Calu3 (cell line): ENCODE measurements around the gene GPR22. TPM values are rescaled to one million over a fixed set of nuclear protein-coding genes. Genes with fewer than 3 reads are reported as not detected.
A peak's percentile ranks its signal among the peaks of the same experiment; 100 is the strongest.

Source experiments
- BruUV-seq: library from RNA; stranded (reverse); fragments of 400-500 nt; replicated peaks from 2 replicates; lab custom pipeline; 2021; lab: Mats Ljungman, UMichigan
- CTCF ChIA-PET: fragments of 300-600 bp; sonication (Branson Sonifier 250); formaldehyde crosslinking; loops from one replicate; lab custom pipeline; 2022; ENCODE audit warnings: antibody characterized with exemption; lab: Charles Lee
- DNase-seq: peaks from one replicate; pipeline ENCODE4 v3.0.0; 2022
- H3K27ac Mint-ChIP-seq: one replicate; pipeline ENCODE4 v1.8.0; 2022; ENCODE audit warnings: mixed read lengths; ENCODE audit not compliant: unreplicated experiment
- H3K27me3 Mint-ChIP-seq: one replicate; pipeline ENCODE4 v1.8.0; 2022; ENCODE audit warnings: mixed read lengths; ENCODE audit not compliant: unreplicated experiment
- H3K36me3 Mint-ChIP-seq: one replicate; pipeline ENCODE4 v1.8.0; 2022; ENCODE audit warnings: mild to moderate bottlenecking, moderate library complexity, mixed read lengths; ENCODE audit not compliant: insufficient read depth, unreplicated experiment
- H3K4me1 Mint-ChIP-seq: one replicate; pipeline ENCODE4 v1.8.0; 2022; ENCODE audit warnings: mild to moderate bottlenecking, low read depth, mixed read lengths; ENCODE audit not compliant: unreplicated experiment
- H3K4me3 Mint-ChIP-seq: one replicate; pipeline ENCODE4 v1.8.0; 2022; ENCODE audit warnings: mild to moderate bottlenecking, low read depth, moderate library complexity, mixed read lengths; ENCODE audit not compliant: unreplicated experiment
- H3K9me3 Mint-ChIP-seq: one replicate; pipeline ENCODE4 v1.8.0; 2022; ENCODE audit warnings: low read depth, mixed read lengths; ENCODE audit not compliant: unreplicated experiment
- intact Hi-C: fragments of 100-400 bp; cut with micrococcal nuclease; formaldehyde crosslinking; loops from one replicate; pipeline ENCODE4 v1.10.0; 2022; ENCODE audit not compliant: unreplicated experiment
- total RNA-seq: library from RNA; stranded (reverse); gene quantifications from 2 replicates; pipeline ENCODE4 v1.2.3, GENCODE V29; 2022
- TF ChIP-seq, protein P1 (sequence below): fragments of 200-600 bp; IDR thresholded peaks from one replicate; pipeline ENCODE4 v1.8.0; 2022; ENCODE audit warnings: antibody characterized with exemption; ENCODE audit not compliant: unreplicated experiment

GPR22 gene
- total RNA-seq, 1 experiment from 2014 or later = not detected

DNA sequence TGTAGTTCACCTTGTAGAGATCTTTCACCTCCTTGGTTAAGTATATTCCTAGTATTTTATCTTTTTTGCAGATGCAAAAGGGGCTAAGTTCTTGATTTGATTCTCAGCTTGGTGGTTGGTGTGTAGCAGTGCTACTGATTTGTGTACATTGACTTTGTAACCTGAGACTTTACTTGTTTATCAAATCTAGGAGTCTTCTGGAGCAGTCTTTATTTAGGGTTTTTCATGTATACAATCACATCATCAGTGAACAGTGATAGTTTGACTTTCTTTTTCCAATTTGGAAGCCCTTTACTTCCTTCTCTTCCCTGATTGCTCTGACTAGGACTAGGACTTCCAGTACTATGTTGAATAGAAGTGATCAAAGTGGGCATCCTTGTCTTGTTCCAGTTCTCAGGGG, 33.8 kb downstream of the GPR22 start:
- Mint-ChIP-seq H3K36me3 (peaks cover 13% of the 10 kb centered on the region), H3K27ac (no peak overlapping the region), H3K4me3 (no peak overlapping the region), H3K4me1 (peaks cover 12% of the 10 kb centered on the region), H3K27me3 (no peaks in the 10 kb centered on the region), H3K9me3 (no peaks in the 10 kb centered on the region)
- CTCF ChIA-PET = no interaction called here
- DNase-seq = no peak
- intact Hi-C loops = no loop called here
- TF ChIP-seq, protein P1, sequence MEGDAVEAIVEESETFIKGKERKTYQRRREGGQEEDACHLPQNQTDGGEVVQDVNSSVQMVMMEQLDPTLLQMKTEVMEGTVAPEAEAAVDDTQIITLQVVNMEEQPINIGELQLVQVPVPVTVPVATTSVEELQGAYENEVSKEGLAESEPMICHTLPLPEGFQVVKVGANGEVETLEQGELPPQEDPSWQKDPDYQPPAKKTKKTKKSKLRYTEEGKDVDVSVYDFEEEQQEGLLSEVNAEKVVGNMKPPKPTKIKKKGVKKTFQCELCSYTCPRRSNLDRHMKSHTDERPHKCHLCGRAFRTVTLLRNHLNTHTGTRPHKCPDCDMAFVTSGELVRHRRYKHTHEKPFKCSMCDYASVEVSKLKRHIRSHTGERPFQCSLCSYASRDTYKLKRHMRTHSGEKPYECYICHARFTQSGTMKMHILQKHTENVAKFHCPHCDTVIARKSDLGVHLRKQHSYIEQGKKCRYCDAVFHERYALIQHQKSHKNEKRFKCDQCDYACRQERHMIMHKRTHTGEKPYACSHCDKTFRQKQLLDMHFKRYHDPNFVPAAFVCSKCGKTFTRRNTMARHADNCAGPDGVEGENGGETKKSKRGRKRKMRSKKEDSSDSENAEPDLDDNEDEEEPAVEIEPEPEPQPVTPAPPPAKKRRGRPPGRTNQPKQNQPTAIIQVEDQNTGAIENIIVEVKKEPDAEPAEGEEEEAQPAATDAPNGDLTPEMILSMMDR = no peak
- no TSS peak for BruUV-seq

DNA sequence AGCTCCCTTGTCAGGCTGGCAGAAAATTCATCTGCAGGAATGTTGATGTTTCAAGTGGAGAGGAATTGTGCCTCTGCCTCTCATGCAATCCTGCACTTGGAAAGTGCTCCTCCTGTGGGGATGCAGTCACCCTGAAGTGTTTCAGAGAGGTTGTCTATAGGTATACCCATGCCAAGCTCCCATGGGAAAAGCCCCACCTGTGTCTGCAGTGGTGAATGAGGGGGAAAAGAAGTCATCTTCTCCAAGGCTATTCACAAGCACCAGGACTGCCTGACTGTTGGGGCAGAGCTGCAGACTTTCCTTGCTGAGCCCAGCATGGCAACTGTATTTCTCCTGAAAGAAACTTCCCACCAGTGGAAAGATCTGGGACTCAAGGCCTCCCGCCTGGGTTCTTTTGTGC, 35.5 kb downstream of the GPR22 start:
- Mint-ChIP-seq H3K27ac (peak overlapping the region; percentile 89), H3K9me3 (peaks cover 3% of the 10 kb centered on the region), H3K36me3 (peaks cover 13% of the 10 kb centered on the region), H3K27me3 (no peaks in the 10 kb centered on the region), H3K4me1 (peaks cover 12% of the 10 kb centered on the region), H3K4me3 (no peak overlapping the region)
- intact Hi-C loops = no loop called here
- DNase-seq = no peak
- TF ChIP-seq, protein P1 = no peak
- no TSS peak for BruUV-seq
- CTCF ChIA-PET = no interaction called here

DNA sequence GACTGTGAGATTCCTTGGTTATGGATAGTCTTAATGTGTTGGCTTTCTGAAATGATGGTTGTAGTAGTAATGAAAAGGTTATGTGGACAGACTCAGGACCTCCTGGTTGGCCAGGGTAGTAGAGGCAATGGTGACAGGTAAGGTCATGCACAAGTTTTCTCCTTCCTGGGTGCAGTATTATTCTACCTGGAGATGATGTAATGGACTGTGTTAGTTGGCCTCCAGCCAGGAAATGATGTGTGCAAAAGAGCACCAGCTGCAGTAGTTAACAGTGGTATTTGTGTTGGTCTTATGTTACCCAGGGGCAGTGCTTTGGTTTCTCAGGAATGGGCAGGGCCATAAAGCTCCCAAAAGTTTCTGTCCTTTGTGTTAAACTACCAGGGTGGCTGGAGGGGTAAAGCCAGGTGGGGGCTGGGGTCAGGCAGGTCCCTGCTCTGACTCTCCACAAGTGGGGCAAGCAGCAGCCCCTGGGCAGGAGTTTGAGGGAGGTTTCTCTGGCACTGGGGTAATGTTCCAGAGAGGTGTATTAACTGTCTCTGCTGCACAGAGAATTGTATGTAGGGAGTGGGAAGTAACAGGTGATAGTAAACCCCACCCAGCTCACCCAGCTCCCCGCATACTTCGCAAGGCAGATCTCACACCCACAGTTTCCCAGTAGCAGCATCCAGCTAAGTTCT, 36.3 kb downstream of the GPR22 start:
- Mint-ChIP-seq H3K36me3 (peaks cover 13% of the 10 kb centered on the region), H3K27me3 (no peaks in the 10 kb centered on the region), H3K4me3 (peak overlapping the region; percentile 46), H3K27ac (peak overlapping the region; percentile 89), H3K9me3 (peaks cover 3% of the 10 kb centered on the region), H3K4me1 (peaks cover 12% of the 10 kb centered on the region)
- intact Hi-C loops = no loop called here
- TF ChIP-seq, protein P1 = no peak
- BruUV-seq = no TSS peak
- DNase-seq = peak; percentile 64
- CTCF ChIA-PET = no interaction called here

DNA sequence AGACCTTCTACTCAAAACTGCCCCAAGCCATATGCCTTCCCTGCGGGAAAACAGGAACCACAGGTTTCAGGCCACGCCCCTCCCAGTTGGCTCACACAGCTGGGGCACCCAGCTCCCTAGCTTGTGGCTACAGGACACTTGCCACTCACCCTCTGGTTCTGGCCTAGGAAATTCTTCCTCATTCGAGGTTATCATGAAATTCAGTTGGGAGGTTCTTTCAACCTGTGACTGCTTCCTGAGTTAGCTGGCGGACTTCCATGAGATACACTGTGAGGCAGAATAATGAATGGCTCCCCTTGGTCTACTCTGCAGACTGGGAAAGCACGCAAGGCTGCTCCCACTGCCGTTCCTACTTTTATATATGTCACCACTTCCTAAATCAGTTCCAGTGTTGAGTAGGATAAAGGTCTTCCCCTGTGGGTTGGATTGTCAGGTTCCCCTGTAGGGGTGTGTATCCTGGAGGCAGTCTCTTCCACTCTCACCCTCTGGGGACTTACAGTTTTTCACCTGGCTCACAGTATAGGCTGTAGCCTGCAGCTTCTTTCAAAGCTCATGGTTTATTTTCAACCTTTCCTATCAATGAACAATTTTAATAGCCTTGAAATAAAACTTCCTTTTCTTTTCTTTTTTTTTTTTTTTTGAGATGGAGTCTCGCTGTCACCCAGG, 37.0 kb downstream of the GPR22 start:
- H3K27me3 Mint-ChIP-seq = no peaks in the 10 kb centered on the region

More for the DNA sequence above, 37.0 kb downstream of the GPR22 start:
- Mint-ChIP-seq H3K9me3 (peaks cover 3% of the 10 kb centered on the region), H3K4me1 (peaks cover 12% of the 10 kb centered on the region), H3K36me3 (peaks cover 13% of the 10 kb centered on the region), H3K27ac (peak overlapping the region; percentile 89), H3K4me3 (peak overlapping the region; percentile 46)
- TF ChIP-seq, protein P1 = no peak
- BruUV-seq = no TSS peak
- DNase-seq = peak; percentile 85
- intact Hi-C loops = no loop called here
- CTCF ChIA-PET = no interaction called here

Other genes with a start within 250 kb of the GPR22 start
- gene COG5, start 93.9 kb downstream of the GPR22 start, total RNA-seq = 21.4 and 23.6 TPM in 2 replicates
- gene DUS4L, start 93.9 kb downstream of the GPR22 start, total RNA-seq = 9.3 and 9.9 TPM in 2 replicates
- gene BCAP29, start 110.2 kb downstream of the GPR22 start, total RNA-seq = 16.5 and 17.6 TPM in 2 replicates
- gene SLC26A4, start 190.8 kb downstream of the GPR22 start, total RNA-seq = 0.09 TPM in 1 of 2 replicates, not detected in the other